ENCODE measurements around the gene FTCD.

DNA sequence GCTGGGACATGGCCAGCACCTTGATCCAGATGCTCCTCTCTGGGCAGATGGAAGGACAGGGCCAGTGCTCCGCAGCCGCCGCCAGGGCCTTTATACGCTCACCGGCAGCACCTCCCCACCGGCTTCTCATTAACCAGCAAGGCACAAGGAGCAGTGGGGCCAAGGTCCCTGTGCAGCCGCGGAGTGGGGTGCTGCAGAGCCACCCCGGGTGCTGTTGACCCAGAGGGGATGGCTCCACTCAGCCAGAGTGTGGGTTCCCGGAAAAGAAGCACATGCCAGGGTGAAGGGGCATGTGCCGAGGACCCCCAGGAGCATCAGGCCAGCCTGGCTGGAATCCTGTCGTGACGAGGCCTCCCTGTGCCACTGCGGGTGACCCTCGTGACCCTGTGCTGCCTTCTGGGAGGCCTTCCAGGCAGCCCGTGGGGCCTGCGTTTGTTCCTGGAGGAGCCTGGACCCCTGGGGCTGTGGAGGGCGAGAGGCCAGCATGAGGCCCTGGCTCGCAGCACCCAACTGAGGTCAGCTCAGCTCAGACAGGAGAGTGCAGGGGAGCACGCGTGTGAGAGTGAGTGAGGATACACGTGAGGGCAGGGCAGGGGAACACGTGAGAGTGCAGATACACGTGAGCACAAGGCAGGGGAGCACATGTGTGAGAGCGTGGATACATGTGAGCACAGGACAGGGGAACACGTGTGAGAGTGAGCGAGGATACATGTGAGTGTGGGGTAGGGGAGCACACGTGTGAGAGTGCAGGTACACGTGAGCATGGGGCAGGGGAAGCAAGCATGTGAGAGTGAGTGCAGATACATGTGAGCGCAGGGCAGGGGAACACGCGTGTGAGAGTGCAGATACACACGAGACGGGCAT lies at the start of gene FTCD:
- TF ChIP-seq, protein P1, sequence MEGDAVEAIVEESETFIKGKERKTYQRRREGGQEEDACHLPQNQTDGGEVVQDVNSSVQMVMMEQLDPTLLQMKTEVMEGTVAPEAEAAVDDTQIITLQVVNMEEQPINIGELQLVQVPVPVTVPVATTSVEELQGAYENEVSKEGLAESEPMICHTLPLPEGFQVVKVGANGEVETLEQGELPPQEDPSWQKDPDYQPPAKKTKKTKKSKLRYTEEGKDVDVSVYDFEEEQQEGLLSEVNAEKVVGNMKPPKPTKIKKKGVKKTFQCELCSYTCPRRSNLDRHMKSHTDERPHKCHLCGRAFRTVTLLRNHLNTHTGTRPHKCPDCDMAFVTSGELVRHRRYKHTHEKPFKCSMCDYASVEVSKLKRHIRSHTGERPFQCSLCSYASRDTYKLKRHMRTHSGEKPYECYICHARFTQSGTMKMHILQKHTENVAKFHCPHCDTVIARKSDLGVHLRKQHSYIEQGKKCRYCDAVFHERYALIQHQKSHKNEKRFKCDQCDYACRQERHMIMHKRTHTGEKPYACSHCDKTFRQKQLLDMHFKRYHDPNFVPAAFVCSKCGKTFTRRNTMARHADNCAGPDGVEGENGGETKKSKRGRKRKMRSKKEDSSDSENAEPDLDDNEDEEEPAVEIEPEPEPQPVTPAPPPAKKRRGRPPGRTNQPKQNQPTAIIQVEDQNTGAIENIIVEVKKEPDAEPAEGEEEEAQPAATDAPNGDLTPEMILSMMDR (IDR thresholded peaks at IDR 0.05): no peak
- TF ChIP-seq POLR2AphosphoS5 (IDR thresholded peaks at IDR 0.05; ENCODE audit: low read depth, low read length): no peak

Measured in Panc1 (cell line).